ENCODE data around the gene CDSN. TPM values are rescaled to one million over a fixed set of nuclear protein-coding genes. Genes with fewer than 3 reads are reported as not detected.
"Not testable (repeated sequence)": the region's sequence is repeated elsewhere in the genome, so short reads cannot be mapped to it uniquely, and the experiment has no call there.

CDSN gene
- total RNA-seq (0.05 TPM), polyA plus RNA-seq (6.2 TPM)
- long read RNA-seq, donor 1, result 0 reads
- long read RNA-seq, donor 2, result 0 reads
- long read RNA-seq, donor 3, result 0 reads
- long read RNA-seq, donor 4, result 0 reads
- long read RNA-seq, donor 5, result 0 reads
- long read RNA-seq, donor 6, result 0 reads
- long read RNA-seq, donor 7, result 0 reads
- long read RNA-seq, donor 8, partial matches to known transcripts, result 0 of 1 reads
- long read RNA-seq, donor 8, other reads (novel, unspliced or antisense), result 0 of 1 reads
- long read RNA-seq, donor 9, result 0 reads
- long read RNA-seq, donor 10, result 0 reads

DNA sequence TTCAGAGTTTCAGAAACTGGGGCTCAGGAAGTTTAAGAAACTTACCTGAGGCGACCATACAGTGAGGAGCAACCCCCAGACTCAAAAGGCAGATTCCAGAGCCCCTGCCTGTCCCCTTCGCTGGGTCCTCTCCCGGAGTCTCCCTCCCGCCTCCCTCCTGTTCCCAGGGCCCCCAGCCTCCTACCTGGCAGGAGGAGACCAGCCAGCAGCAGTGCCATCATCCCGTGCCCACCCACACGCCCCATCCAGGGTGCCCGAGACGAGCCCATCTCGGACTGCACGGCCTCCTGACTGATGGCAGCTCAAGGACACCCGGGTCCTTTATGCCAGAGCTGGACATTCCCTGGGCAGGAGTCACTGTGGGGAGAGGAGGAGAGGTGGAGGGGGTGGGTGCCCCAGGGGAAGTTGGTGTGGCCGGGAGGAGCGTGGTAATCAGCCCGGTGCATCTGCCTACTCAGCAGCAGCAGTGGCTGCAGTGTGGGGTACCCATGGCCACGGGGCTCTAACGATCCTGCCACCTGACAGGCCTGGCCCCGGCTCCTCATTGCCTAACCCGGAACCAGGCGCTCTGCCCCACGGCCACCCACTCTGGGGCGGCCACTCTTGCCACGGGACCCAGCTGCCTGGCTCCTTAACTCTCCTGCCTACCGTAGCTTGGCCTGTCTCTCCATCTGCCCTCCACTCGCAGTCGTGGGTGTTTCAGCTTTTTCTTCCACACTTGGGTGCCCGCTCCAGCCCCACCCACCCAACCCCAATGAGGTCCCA is at the start of gene CDSN:
Gene CDSN, minus strand, starts transcription at position 296 of the 765 bp plus-strand sequence. Its CDS starts 27 bp downstream, at position 269.
- DNase-seq (ENCODE audit: low read depth in 6 of 9, low spot score in 9 of 9), result no peak
- WGBS, result 87% methylated on average over 26 of the region's 26 CpGs
- H3K36me3 ChIP-seq (ENCODE audit: control insufficient read depth in 2 of 2, insufficient read depth in 2 of 2, low read length in 1 of 2), result no peaks in the 10 kb centered on the region
- no peak within 1 kb of the TSS for H3K4me3 ChIP-seq (ENCODE audit: low read length in 2 of 2)
- peaks cover 0 to 24% of the 10 kb centered on the region in 2 donors for H3K27me3 ChIP-seq (ENCODE audit: control insufficient read depth in 2 of 2, insufficient read depth in 1 of 2, low read length in 1 of 2)
- H3K9me3 ChIP-seq (ENCODE audit: control insufficient read depth in 2 of 2, insufficient read depth in 1 of 2, low read length in 1 of 2), result no peaks in the 10 kb centered on the region
- no peak within 1 kb of the TSS for H3K27ac ChIP-seq (ENCODE audit: low read depth in 1 of 2, low read length in 1 of 2)
- H3K4me1 ChIP-seq (ENCODE audit: control insufficient read depth in 2 of 2, insufficient read depth in 2 of 2, low read length in 2 of 2), result peaks cover 0 to under 1% of the 10 kb centered on the region in 2 donors

- Histone ChIP-seq H3K27ac (ENCODE audit: low read depth in 1 of 2, low read length in 1 of 2) (no peak overlapping the region), H3K4me3 (ENCODE audit: low read length in 2 of 2) (no peak overlapping the region)
- no peak for DNase-seq (ENCODE audit: low read depth in 6 of 9, low spot score in 9 of 9)
Observed at GRCh38 chr6:31169123-31169857, 49.0 kb upstream of the CDSN start.

GRCh38 chr6:31168606-31169005 is 48.4 kb upstream of the CDSN start:
- WGBS, result over 99% methylated on average over 3 of the region's 3 CpGs
- Histone ChIP-seq H3K36me3 (ENCODE audit: control insufficient read depth in 2 of 2, insufficient read depth in 2 of 2, low read length in 1 of 2) (peaks cover 0 to 11% of the 10 kb centered on the region in 2 donors), H3K27ac (ENCODE audit: low read depth in 1 of 2, low read length in 1 of 2) (no peak overlapping the region), H3K4me3 (ENCODE audit: low read length in 2 of 2) (no peak overlapping the region), H3K4me1 (ENCODE audit: control insufficient read depth in 2 of 2, insufficient read depth in 2 of 2, low read length in 2 of 2) (no peaks in the 10 kb centered on the region), H3K27me3 (ENCODE audit: control insufficient read depth in 2 of 2, insufficient read depth in 1 of 2, low read length in 1 of 2) (no peaks in the 10 kb centered on the region), H3K9me3 (ENCODE audit: control insufficient read depth in 2 of 2, insufficient read depth in 1 of 2, low read length in 1 of 2) (no peaks in the 10 kb centered on the region)
- no peak for DNase-seq (ENCODE audit: low read depth in 6 of 9, low spot score in 9 of 9)

More at GRCh38 chr6:31169123-31169857, 49.0 kb upstream of the CDSN start:
- Histone ChIP-seq H3K27me3 (ENCODE audit: control insufficient read depth in 2 of 2, insufficient read depth in 1 of 2, low read length in 1 of 2) (no peaks in the 10 kb centered on the region), H3K9me3 (ENCODE audit: control insufficient read depth in 2 of 2, insufficient read depth in 1 of 2, low read length in 1 of 2) (no peaks in the 10 kb centered on the region), H3K4me1 (ENCODE audit: control insufficient read depth in 2 of 2, insufficient read depth in 2 of 2, low read length in 2 of 2) (no peaks in the 10 kb centered on the region), H3K36me3 (ENCODE audit: control insufficient read depth in 2 of 2, insufficient read depth in 2 of 2, low read length in 1 of 2) (peaks cover 0 to 7% of the 10 kb centered on the region in 2 donors)
- 95% methylated on average over 10 of the region's 10 CpGs for WGBS

GRCh38 chr6:31165986-31166385 is 45.7 kb upstream of the CDSN start:
- Histone ChIP-seq H3K36me3 (ENCODE audit: control insufficient read depth in 2 of 2, insufficient read depth in 2 of 2, low read length in 1 of 2) (peaks cover 16 to 35% of the 10 kb centered on the region in 2 donors), H3K27ac (ENCODE audit: low read depth in 1 of 2, low read length in 1 of 2) (no peak overlapping the region), H3K4me3 (ENCODE audit: low read length in 2 of 2) (no peak overlapping the region), H3K9me3 (ENCODE audit: control insufficient read depth in 2 of 2, insufficient read depth in 1 of 2, low read length in 1 of 2) (no peaks in the 10 kb centered on the region), H3K27me3 (ENCODE audit: control insufficient read depth in 2 of 2, insufficient read depth in 1 of 2, low read length in 1 of 2) (no peaks in the 10 kb centered on the region), H3K4me1 (ENCODE audit: control insufficient read depth in 2 of 2, insufficient read depth in 2 of 2, low read length in 2 of 2) (no peaks in the 10 kb centered on the region)
- WGBS, result 77% methylated on average over 5 of the region's 5 CpGs
- no peak for DNase-seq (ENCODE audit: low read depth in 6 of 9, low spot score in 9 of 9)

DNA sequence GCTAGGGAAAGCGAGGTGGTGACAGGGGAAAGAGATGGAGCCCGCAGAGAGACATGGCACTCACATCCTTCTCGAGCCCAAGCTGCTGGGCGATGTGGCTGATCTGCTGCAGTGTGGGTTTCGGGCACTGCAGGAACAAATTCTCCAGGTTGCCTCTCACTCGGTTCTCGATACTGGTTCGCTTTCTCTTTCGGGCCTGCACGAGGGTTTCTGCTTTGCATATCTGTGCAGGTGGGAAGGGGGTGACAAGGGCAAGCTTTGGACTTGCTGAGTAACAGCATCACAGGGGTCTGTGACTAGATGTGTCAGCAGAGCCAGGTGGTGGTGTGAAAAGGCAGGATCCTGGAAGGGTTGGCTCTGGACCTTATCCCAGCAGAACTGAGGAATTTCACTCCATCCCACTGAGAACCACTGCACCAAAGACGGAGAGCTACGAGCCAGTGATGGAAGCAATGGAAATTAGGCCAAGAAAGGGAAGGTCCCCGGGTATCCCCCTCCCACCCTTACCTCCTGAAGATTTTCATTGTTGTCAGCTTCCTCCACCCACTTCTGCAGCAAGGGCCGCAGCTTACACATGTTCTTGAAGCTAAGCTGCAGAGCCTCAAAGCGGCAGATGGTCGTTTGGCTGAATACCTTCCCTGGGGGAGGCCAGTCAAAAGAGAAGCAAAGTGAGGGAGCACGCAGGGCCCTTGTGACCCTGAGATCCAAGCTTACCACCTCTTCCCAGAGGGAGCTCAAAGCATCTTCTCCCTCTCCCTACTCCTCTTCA is 45.0 kb upstream of the CDSN start:
- not testable (repeated sequence) for H3K4me3 ChIP-seq (ENCODE audit: low read length in 2 of 2); H3K27me3 ChIP-seq (ENCODE audit: control insufficient read depth in 2 of 2, insufficient read depth in 1 of 2, low read length in 1 of 2); H3K9me3 ChIP-seq (ENCODE audit: control insufficient read depth in 2 of 2, insufficient read depth in 1 of 2, low read length in 1 of 2); DNase-seq (ENCODE audit: low read depth in 6 of 9, low spot score in 9 of 9); H3K27ac ChIP-seq (ENCODE audit: low read depth in 1 of 2, low read length in 1 of 2); H3K4me1 ChIP-seq (ENCODE audit: control insufficient read depth in 2 of 2, insufficient read depth in 2 of 2, low read length in 2 of 2)
- peaks cover 16 to 36% of the 10 kb centered on the region in 2 donors for H3K36me3 ChIP-seq (ENCODE audit: control insufficient read depth in 2 of 2, insufficient read depth in 2 of 2, low read length in 1 of 2)
- 96% methylated on average over 17 of the region's 17 CpGs for WGBS

DNA sequence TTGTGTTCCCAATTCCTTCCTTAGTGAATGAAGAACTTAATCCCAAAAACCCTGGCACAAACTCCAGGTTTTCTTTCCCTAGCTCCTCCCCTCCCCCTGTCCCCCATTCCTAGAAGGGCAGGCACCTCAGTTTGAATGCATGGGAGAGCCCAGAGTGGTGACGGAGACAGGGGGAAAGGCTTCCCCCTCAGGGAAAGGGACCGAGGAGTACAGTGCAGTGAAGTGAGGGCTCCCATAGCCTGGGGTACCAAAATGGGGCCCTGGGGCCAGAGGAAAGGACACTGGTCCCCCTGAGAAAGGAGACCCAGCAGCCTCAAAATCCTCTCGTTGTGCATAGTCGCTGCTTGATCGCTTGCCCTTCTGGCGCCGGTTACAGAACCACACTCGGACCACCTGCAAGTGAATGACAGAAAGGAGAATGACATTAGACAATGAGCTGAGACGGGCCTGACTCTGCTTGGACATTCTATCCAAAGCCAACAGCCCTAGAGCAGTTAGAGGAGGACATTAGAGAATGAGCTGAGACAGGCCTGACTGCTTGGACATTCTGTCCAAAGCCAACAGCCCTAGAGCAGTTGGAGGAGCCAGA is 44.3 kb upstream of the CDSN start:
- H3K36me3 ChIP-seq (ENCODE audit: control insufficient read depth in 2 of 2, insufficient read depth in 2 of 2, low read length in 1 of 2), result peaks cover 16 to 36% of the 10 kb centered on the region in 2 donors
- H3K4me1 ChIP-seq (ENCODE audit: control insufficient read depth in 2 of 2, insufficient read depth in 2 of 2, low read length in 2 of 2); H3K27ac ChIP-seq (ENCODE audit: low read depth in 1 of 2, low read length in 1 of 2); DNase-seq (ENCODE audit: low read depth in 6 of 9, low spot score in 9 of 9); H3K4me3 ChIP-seq (ENCODE audit: low read length in 2 of 2); H3K9me3 ChIP-seq (ENCODE audit: control insufficient read depth in 2 of 2, insufficient read depth in 1 of 2, low read length in 1 of 2); H3K27me3 ChIP-seq (ENCODE audit: control insufficient read depth in 2 of 2, insufficient read depth in 1 of 2, low read length in 1 of 2): not testable (repeated sequence)
- WGBS, result 96% methylated on average over 7 of the region's 9 CpGs

DNA sequence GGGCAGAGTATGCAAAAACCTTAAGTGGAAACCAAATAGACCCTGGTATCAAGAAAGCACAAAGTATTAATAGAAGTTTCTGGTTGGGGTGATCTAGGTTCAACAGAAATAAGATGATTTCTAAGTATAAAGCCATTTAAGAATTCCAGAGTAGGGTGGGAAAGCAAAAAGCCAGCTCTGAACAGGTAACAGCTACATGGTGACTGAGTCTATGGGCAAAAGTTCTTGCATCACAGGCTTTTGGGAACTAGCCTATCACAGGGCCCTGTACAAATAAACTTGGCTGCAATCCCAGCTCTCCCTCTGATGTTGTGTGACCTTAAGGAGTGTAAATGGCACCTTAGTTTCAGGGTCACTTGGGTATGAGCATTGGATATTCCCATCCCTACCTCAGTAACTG is 43.7 kb upstream of the CDSN start:
- Histone ChIP-seq H3K4me3 (ENCODE audit: low read length in 2 of 2) (no peak overlapping the region), H3K36me3 (ENCODE audit: control insufficient read depth in 2 of 2, insufficient read depth in 2 of 2, low read length in 1 of 2) (peaks cover 16 to 36% of the 10 kb centered on the region in 2 donors), H3K27ac (ENCODE audit: low read depth in 1 of 2, low read length in 1 of 2) (no peak overlapping the region), H3K9me3 (ENCODE audit: control insufficient read depth in 2 of 2, insufficient read depth in 1 of 2, low read length in 1 of 2) (no peaks in the 10 kb centered on the region), H3K4me1 (ENCODE audit: control insufficient read depth in 2 of 2, insufficient read depth in 2 of 2, low read length in 2 of 2) (peaks cover 8 to 10% of the 10 kb centered on the region in 2 donors), H3K27me3 (ENCODE audit: control insufficient read depth in 2 of 2, insufficient read depth in 1 of 2, low read length in 1 of 2) (no peaks in the 10 kb centered on the region)
- DNase-seq (ENCODE audit: low read depth in 6 of 9, low spot score in 9 of 9), result no peak

DNA sequence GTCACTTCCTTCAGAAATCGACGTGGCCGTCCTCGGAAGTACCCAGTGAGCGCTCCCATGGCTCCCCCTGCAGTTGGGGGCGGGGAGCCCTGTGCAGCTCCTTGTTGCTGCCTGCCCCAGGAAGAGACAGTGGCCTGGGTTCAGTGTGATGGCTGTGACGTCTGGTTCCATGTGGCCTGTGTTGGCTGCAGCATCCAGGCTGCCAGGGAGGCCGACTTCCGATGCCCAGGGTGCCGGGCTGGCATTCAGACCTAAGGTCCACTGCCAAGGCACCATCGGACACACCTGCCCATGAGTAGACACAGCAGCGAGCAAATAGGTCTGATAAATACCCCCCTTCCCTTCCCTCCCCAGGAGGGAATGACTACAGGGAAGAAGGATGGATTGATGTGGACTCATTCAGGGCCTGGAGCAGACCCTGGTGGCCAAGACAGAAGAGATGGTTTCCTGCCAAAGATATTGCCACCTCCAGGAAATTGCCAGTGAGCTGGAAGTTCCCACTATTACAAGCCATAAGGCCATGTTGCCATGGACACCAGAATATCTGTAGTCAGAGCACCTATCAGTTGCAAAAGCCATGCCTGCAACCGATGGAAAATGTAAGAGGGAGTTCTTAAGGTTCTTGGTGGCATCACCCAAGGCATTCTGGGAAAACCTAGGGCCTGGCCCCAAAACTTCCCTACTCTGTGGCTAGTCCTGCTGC is 42.4 kb upstream of the CDSN start:
- Histone ChIP-seq H3K9me3 (ENCODE audit: control insufficient read depth in 2 of 2, insufficient read depth in 1 of 2, low read length in 1 of 2) (no peaks in the 10 kb centered on the region), H3K27me3 (ENCODE audit: control insufficient read depth in 2 of 2, insufficient read depth in 1 of 2, low read length in 1 of 2) (no peaks in the 10 kb centered on the region), H3K4me3 (ENCODE audit: low read length in 2 of 2) (no peak overlapping the region), H3K4me1 (ENCODE audit: control insufficient read depth in 2 of 2, insufficient read depth in 2 of 2, low read length in 2 of 2) (peaks cover 8 to 12% of the 10 kb centered on the region in 2 donors), H3K27ac (ENCODE audit: low read depth in 1 of 2, low read length in 1 of 2) (no peak overlapping the region), H3K36me3 (ENCODE audit: control insufficient read depth in 2 of 2, insufficient read depth in 2 of 2, low read length in 1 of 2) (peaks cover 16 to 36% of the 10 kb centered on the region in 2 donors)
- WGBS, result 98% methylated on average over 13 of the region's 13 CpGs
- DNase-seq (ENCODE audit: low read depth in 6 of 9, low spot score in 9 of 9), result no peak
